Activated CD4-positive, alpha-beta T cell treated with anti-CD3 and anti-CD28 coated beads for 24 hours (primary cell): Measurements from ENCODE around the gene VPS33B.

Experiments
- DNase-seq, 2 donors: peaks; one replicate each; pipeline ENCODE4 v3.0.0-alpha.2; 2020; ENCODE audit warnings: low read depth in 2 of 2

The VPS33B gene

GRCh38 chr15:90982135-90982534, 40.3 kb downstream of the VPS33B start:
- DNase-seq, result no peak

- DNase-seq, result no peak
Observed at GRCh38 chr15:90981681-90982080, 40.7 kb downstream of the VPS33B start.

- DNase-seq, result no peak
Observed at GRCh38 chr15:90979582-90979981, 42.8 kb downstream of the VPS33B start.

GRCh38 chr15:90974216-90974615, 48.2 kb downstream of the VPS33B start:
- no peak for DNase-seq

GRCh38 chr15:90972133-90972532, 50.3 kb downstream of the VPS33B start:
- no peak for DNase-seq

GRCh38 chr15:90970274-90970673, 52.1 kb downstream of the VPS33B start:
- DNase-seq, result no peak

GRCh38 chr15:90968434-90968833, 54.0 kb downstream of the VPS33B start:
- DNase-seq, result no peak

GRCh38 chr15:90967206-90967605, 55.2 kb downstream of the VPS33B start:
- DNase-seq, result no peak

GRCh38 chr15:90966262-90966661, 56.1 kb downstream of the VPS33B start:
- DNase-seq, result no peak

- no peak for DNase-seq
Observed at GRCh38 chr15:90962021-90962420, 60.4 kb downstream of the VPS33B start.

- DNase-seq, result no peak
Observed at GRCh38 chr15:90960298-90961091, 61.9 kb downstream of the VPS33B start.

- DNase-seq, result no peak
Observed at GRCh38 chr15:90959894-90960293, 62.5 kb downstream of the VPS33B start.

GRCh38 chr15:90959028-90959595, 63.3 kb downstream of the VPS33B start:
- DNase-seq, result no peak

GRCh38 chr15:90957791-90958190, 64.6 kb downstream of the VPS33B start:
- DNase-seq, result no peak

- DNase-seq, result no peak
Observed at GRCh38 chr15:90957031-90957790, 65.2 kb downstream of the VPS33B start.

GRCh38 chr15:90956274-90957030, 65.9 kb downstream of the VPS33B start:
- peak; percentile 43 to 58 for DNase-seq

GRCh38 chr15:90955624-90956273, 66.6 kb downstream of the VPS33B start:
- no peak for DNase-seq

- DNase-seq, result peak; percentile 79 to 86
Observed at GRCh38 chr15:90954712-90955623, 67.4 kb downstream of the VPS33B start, which contains the start of gene RCCD1. RCCD1 (plus strand) TSS chr15:90954884; CDS start chr15:90956735, 1,851 bp downstream.

GRCh38 chr15:90953947-90954711, 68.3 kb downstream of the VPS33B start:
- DNase-seq, result no peak
